Measurements from ENCODE around the gene PEA15. TPM values are rescaled to one million over a fixed set of nuclear protein-coding genes. Genes with fewer than 3 reads are reported as not detected.
A peak's percentile ranks its signal among the peaks of the same experiment; 100 is the strongest.

Gene PEA15
- total RNA-seq, 1 experiment from 2014 or later: 200 TPM

DNA sequence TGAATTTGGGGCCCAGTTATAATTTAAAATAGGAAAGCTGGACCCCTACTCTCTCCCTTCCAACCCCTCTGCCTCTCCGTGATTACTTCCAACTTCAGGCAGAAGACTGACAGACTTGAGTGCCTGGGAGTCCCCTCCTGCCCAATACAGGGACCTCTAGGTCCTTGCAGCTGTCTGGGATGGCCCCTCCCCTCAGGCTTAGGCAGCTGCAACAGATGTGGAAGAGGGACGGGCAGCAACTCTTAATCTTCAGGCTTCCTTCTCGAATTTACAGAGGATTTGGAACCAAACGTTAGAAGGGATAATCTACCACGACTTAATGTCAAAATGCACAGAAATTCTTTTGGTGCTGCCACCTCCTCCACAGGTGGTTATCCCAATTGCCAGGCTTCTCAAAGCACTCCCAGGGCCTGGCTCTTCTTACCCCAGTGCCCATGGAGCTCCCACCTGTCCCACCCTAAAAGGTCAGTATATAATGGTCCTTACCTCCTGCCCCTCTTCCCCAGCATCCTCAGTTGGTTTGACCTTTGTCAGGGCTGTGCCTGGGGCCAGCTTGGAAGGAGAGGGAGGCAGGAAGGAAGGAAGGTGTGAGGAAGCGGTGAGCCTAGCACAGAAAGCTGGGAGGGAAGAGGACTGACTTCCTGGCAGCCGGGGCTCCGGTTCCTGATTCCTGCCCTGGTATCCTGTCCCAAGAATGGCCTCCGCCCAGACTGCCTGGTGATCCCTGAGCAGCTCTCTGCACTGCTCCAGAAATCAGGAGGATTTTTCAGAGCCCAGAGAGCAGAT, 2.8 kb downstream of the PEA15 start:
- peak; percentile 58 for DNase-seq (ENCODE audit: low read depth)

DNA sequence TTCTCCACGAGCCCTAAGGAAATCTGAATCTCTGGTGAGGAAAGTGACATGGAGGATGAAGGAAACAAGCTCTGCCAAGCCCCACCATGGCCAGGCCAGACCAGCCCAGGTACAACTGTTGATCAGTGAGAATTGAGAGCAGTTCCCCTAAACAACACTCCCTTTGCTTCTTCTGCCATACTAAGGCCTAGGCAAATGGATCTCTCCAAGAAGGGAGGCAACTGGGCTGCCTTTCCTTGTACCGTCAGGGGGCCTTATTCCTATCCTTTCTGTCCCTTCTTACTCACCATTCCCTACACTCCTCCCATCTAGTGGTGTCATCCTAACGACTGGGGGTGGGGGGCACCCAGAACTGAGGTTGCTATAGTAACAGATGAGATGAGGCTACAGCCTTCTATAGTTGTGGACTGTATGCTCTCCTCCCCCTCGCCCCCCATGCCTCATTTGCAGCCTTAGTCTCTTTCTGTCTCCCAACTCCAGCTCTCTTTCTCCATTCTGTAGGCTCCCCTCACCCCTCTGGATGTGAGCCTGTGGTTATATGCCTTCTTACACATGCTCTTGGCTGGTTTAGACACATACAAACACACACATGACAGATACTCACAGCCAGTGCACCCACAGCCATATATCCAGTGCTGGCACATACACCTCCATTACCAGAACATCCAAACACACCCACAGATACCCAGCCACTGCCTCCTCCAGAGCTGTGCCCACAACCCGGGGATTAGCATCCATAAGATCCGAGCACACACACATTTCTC, 3.6 kb downstream of the PEA15 start:
- no peak for DNase-seq (ENCODE audit: low read depth)

DNA sequence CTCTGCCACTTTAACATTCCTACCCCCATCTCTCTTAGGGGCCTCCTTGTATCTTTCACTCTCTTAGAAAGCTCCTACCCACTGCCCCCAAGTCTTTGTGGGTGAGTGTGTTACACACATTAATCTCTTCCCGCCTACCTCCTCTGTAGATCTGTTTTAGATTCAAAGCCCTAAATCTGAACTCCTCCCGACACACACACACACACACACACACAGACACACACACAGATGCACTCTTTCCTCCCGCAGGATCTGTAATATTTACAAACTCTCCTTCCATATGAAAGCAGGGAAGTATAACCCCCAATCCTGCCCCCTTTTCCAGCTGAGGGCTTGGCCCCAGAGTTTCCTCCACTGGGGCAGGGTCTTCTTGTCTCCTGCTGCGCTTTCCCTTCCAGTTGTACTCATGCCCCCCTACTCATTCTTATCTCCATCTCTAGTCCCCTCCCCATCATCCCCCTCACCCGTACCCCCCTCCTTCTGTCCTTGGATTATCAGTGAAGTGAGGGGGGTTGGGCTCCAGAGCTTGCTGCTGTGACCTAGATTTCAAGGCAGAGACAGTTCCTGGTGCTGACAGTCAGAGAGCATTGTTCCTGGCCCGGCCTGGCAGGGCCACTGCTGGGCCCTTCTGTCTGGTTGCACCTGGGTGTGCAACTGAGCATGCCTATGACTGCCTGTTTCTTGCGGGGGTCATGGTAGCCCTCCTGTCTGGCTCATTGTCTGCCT, 4.3 kb downstream of the PEA15 start:
- no peak for DNase-seq (ENCODE audit: low read depth)

DNA sequence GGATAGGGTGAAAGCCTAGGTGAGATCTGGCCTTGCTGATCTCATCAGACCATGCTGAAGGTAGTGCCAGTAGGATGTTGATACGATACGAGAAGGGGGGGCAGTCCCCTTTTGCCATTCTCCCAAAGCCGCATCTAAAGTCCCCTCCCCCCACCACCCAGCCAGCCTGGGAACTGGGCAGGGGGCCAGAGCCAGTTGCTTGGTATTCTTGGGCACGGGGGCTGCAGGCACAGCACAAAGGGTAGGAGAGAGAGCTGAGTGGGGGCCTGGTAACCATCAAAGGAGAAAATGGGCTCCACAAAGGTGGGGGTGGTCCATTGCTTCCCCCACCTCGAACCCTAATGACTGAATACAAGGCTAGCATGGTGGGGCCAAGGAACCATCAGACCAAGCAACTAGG, 5.4 kb downstream of the PEA15 start:
- no peak for DNase-seq (ENCODE audit: low read depth)

DNA sequence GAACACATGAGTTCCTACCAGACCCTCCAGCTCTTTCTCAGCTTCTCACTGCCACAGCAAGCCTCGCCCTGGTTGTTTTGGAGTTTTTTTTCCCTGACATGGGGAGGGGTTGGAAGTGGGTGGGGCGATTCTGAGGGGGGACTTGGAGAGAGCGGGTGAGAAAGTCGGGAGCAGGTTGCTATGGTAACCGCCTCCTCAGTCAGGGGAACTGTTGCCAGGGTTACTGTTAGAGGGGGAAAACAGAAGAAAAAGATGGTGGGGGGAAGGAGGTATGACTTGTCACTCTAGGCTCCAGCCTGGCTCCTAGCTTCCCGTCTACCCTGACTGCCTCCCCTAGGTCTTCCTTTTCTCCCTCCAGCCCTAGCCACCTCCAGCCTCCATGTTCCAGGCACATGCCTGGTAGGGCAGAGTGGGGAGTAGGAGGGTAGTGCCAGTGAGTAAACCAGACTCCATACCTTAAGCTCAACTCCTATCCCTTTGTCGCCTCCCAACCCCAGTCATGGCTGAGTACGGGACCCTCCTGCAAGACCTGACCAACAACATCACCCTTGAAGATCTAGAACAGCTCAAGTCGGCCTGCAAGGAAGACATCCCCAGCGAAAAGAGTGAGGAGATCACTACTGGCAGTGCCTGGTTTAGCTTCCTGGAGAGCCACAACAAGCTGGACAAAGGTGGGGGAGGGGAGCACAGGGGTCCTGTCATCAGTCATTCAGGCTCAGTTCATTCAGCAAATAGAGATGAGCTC, 6.0 kb downstream of the PEA15 start:
- no peak for DNase-seq (ENCODE audit: low read depth)

DNA sequence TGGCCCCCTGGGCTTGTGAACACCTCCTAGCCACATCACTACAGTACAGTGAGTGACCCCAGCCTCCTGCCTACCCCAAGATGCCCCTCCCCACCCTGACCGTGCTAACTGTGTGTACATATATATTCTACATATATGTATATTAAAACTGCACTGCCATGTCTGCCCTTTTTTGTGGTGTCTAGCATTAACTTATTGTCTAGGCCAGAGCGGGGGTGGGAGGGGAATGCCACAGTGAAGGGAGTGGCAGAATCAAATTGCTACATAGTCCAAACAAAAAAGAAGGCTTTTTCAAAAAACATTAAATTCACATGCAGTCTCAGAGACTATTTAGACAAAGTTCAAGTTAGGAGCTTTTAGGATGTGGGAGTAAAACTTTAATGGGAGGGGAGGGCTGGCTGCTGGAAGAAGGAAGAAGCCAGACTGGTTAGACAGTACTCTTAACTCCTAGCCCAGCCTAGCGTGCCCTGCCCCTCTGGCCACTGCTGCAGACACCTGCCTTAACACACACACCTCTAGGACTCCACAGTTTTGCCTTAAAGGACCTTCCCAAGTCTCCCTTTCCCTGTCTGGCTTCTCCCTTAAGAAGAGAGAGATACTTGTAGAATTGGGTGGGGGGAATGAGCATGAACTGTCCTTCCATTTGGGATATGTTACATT, 9.4 kb downstream of the PEA15 start:
- no peak for DNase-seq (ENCODE audit: low read depth)

DNA sequence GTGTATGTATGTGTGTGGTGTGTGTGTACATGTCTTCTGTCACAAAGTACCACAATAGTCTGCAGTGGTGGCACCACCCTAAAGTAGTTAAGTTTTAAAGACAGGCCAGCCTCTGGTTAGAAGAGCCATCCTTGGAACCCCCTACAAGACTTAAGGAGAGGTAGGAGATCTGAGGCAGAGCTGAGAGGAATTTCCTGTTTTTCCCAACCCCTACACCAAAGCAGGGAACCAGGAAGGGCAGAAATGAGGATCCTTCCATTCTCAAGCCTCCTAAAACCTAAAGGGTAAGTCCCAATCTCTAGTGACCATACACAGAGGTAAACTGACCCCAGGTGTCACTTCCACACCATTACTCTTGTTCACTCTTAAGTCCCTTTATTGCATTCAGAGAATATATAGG, 11.1 kb downstream of the PEA15 start:
- DNase-seq (ENCODE audit: low read depth): no peak

DNA sequence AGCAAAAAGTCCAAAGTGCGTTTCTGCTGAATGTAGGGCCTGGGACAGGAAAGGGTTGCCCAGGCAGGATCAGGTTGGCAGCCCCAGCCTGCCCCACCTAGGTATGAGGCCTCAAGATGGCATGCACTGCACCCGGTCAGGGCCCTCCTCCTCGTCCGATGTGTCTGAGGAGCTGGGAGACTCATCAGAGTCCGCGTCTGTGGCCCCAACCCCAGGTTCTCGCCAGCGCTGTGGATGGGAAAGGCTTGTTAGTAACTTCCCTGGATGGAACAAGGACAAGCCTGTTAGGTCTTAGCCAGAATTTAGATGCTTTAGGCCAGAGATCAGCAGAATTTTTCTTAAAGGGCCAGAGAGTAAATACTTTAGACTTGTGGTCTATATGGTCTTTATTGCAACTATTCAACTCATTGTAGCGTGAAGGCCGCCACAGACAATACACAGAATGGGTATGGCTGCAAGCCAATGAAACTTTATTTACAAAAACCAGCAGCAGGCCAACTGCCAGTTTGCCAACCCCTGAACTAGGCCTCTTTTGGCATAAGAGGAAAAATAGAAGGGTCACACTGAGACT, 12.4 kb downstream of the PEA15 start:
- no peak for DNase-seq (ENCODE audit: low read depth)

DNA sequence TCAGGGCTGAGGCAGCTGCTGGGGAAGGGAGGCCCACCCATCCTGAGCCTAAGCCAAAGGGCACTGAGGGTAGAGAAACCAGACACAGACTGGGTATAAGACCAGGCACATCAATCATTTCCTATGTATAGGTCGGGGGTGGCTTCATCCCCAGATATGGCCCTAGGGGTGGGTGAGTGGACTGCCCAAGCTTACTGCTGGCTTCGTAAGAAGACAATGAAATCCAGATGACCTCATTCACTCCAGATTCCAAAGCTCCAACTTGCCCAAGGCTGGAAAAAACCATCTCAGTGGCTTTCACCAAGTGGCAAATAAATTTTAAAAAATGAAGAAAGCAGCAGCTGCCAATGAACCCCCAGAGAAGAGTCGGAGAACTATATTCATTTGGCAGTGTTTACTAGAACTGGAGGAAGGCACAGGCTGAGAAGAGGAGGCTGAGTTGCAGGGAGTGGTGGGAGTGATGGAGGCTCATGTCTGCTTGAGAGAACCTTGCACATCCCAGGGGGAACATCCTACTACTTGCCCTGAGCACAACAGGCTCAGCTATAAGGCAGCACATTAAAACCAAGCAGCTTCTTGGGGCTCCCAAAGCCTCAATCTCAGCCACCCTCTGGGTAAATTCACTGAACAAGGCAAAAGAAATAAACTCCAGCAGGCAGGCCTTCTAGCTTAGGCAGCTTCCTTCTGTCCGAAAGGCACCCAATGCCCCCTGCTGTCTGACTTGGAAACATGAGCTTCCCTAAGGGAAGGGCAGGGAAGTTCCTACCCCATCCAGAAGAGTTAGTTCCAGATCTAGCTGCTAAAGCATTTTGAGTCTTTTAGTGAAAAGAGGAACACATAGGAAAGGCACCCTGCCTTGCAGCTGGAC, 14.1 kb downstream of the PEA15 start:
- DNase-seq (ENCODE audit: low read depth): peak; percentile 64

DNA sequence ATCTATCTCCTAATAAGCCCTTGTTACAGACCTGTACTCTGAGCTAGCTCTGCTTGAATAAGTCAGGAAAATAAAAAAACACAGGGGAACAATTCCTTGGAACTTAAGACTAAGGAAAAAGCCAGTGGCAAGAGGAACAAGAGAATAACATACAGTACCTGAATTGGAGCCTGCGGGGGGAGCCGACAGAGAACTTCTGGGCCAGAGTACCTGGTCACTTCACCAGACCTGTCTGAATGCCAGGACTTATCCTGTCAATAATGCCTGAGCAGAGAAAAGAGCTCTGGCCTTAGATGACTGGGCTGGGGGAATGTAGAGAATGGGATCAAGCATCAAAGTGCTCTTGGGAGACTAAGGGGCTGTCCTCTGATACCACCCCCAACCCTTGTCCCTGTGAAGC, 15.1 kb downstream of the PEA15 start:
- no peak for DNase-seq (ENCODE audit: low read depth)

DNA sequence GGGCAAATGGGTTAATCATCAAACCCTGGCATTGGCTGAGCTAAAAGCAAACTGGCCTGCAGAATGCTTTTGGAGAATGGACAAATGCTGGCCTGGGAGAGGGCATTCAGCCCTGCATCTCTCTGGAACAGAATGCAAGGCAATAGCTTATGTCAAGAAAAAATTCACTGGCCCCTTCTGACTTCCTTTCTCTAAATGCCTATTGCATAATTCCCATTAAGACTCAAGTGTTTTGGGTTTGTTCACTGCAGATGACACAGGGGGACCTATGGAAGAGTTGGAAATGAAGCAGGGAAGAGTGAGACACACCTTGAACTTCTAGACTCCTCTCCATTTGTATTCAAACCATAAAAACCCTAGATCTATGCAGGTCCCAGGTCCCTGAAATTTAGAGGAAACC, 15.9 kb downstream of the PEA15 start:
- no peak for DNase-seq (ENCODE audit: low read depth)

DNA sequence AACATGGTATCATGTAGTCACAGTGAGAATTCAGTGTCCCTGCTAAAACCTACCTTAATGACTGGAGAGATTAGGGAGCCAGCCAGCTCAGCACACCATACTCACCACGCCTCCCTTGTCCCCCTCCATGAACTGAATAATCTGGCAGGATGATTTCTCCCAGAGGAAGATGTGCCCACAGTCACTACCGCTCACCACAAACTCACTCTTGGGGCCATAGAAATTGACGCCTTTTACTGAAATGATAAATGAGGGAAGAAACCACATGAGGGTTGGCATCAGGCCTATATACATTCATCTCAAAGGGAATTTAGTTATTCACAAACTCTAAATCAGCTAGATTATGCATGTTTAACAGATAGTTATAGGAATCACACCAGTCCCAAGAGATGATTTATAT, 17.4 kb downstream of the PEA15 start:
- DNase-seq (ENCODE audit: low read depth): no peak

DNA sequence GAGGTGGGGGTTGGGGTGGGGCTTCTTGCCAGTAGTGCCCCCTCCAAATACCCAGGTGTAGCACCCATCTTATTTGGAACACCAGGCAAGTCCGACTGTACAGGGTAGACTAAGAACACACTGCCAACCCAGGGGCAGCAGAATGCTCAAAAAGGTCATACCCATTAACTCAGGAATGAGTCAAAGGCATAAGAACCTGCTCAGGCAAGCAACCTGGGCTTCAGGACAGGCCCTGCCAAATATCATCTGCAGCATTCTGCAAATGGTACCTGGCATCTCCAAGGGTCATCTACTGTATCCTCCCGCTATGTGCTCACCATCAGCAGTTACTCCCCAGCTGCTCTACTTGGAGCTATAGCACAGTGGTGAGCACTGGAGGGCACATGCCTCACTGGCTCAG, 19.4 kb downstream of the PEA15 start:
- no peak for DNase-seq (ENCODE audit: low read depth)

DNA sequence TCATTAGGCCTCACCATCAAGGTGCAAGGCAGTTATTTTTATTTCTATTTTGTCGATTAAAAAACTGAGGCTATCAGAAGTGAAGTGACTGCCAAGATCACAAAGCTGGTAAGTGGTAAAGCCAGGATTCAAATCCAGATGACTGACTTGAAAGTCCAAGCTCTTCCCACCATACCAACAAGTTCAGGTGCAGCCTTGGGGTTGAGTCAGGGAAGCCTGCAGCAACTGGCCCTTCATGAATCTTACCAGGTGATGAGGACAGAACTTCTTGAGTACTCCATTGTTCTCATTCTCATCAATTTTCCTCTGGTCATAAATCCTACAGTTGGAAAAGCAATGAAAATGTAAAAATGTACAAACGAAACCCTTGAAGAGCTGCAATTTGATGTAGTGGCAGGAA, 20.2 kb downstream of the PEA15 start:
- DNase-seq (ENCODE audit: low read depth): no peak

DNA sequence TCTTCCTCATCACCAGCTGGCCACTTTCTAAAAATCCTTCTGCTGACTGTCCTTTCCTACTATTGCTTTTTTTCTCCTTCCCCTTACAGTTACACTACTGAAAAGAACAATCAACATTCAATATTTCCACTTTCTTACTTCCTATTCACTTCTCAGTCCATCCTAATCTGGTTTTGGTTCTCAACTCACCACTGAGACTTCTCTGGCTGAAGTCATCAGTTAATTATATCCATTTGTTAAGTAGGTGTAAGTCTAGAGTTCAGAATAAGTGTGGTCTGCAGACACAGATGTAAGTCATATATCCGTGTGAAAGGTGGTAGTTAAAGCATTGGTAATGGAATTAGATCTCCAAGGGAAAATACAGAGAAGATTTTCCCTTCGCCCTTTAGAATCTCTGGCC, 21.4 kb downstream of the PEA15 start:
- DNase-seq (ENCODE audit: low read depth): no peak

DNA sequence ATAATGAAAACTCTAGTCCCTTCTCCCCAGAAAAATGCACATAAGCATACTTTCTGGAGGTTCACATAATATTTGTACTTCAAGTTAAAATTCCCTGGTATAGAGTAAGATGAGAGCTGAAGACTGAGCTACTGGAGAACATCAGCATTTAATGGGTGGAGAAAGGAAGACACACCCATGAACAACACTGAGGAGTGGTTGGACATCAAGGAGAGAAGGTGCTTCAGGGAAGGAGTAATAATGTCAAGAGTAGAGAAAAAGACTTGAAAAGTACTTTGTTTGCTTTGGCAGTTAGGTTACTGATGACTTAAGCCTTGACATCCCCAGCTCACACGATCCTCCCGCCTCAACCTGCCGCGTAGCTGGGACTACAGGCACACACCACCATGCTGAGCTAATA, 21.9 kb downstream of the PEA15 start:
- DNase-seq (ENCODE audit: low read depth): no peak

DNA sequence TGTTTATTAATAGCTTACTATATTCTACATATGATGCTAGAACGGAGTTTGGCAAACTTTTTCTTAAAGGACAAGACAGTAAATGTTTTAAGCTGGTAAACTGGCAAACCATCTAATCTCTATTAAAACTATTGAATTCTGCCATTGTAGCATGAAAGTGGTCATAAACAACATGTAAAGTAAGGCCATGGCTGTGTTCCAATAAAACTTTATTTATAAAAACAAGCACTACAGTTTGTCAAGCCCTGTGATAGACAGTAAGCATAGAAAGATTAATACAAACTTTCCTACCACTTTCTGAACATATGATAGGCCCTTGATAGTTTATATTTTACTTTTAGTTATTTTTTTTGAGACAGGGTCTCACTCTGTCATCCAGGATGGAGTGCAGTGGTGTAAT, 22.4 kb downstream of the PEA15 start:
- no peak for DNase-seq (ENCODE audit: low read depth)

DNA sequence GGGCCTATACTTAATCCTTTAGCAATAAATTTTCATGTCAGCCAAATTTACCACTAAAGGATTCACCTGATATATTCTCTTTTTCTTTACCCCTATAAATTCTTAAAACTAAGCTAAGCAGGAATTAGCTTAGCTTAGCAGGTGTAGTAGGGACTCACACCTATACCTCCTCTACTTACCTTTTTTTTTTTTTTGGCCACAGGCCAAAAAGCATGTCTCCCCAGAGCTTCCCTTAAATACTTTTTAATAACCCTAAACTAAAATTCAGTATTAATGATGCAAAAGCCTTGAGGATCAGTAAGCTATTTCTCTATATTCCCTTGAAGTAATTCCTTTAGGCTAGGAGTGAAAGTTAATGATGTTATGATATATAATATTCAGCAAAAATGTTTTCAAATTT, 23.2 kb downstream of the PEA15 start:
- no peak for DNase-seq (ENCODE audit: low read depth)

DNA sequence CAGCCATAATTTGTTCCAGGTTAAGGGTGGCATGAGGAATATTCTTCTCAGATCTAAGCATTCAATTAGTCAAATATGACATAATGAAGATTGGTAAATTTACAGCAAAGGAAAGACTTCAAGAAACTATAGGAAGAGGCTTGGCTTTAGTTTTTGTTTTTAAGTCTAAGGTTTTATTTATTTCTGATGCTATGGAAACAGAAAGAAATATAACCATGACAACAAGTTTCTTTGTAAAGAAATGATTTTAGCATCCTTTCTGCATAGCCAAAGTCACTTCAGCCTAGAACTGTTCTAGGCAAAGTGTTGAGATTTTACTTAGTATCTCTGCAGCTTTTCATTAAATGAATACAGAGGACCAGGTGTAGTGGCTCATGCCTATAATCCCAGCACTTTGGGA, 27.7 kb downstream of the PEA15 start:
- no peak for DNase-seq (ENCODE audit: low read depth)

DNA sequence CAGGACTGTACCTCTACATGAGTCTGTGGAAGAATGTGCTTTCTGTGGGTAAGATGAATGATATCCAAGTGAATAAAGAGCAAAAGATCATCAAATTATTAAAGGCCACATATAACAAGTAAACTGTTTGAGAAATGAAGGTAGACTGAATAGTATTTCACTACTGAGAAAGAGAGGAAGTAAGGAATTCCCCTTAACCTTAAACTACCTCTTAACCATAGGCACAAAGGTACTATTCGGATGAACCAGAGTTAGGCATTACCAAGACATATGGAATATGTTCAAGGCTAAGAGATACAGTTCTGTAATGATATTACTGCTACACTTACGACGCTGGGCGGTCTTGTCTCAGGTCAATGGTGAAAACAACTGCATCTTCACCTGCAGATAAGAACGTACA, 31.6 kb downstream of the PEA15 start:
- DNase-seq (ENCODE audit: low read depth): no peak
